GM18498 (cell line): ENCODE measurements around the gene ST6GALNAC1.

Source experiments
- ATAC-seq: cut with Tn5 transposase; IDR thresholded peaks from one replicate; pipeline ENCODE4 v1.9.1; 2021; ENCODE audit warnings: mild to moderate bottlenecking, moderate library complexity; ENCODE audit not compliant: unreplicated experiment

Gene ST6GALNAC1

GRCh38 chr17:76643553-76644148, at the start of gene ST6GALNAC1:
ST6GALNAC1 (minus strand) TSS chr17:76643757; CDS start chr17:76643638, 119 bp downstream.
- no peak for ATAC-seq

GRCh38 chr17:76691379-76692191, 48.0 kb upstream of the ST6GALNAC1 start:
- no peak for ATAC-seq

DNA sequence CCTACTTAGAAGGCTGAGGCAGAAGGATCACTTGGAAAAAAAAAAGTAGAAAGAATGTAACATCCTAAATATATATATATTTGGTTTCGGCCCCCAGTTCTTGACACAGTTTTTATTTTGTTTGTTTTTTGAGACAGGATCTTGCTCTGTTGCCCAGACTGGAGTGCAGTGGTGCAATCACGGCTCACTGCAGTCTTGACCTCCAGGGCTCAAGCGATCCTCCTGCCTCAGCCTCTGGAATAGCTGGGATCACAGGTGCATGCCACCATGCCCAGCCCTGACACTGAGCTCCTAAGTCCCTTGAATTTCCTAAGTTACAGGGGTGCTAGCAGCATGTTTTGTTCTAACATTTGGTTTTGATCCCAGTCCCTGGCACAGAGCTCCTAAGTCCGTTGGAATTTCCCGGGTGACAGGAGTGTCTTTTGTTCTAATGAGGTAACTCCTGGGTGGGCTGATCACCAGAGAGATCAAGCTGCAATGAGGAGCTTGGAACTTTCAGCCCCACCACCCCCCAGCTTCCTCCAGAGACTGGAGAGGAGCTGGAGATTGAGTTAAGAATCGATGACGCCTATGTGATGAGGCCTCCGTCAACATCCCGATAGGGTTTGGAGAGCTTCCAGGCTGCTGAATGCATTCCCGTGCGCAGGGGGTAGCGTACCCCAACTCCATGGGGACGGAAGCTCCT, 47.2 kb upstream of the ST6GALNAC1 start:
- no peak for ATAC-seq

GRCh38 chr17:76689859-76690258, 46.3 kb upstream of the ST6GALNAC1 start:
- ATAC-seq, result no peak

GRCh38 chr17:76688165-76688622, 44.6 kb upstream of the ST6GALNAC1 start:
- ATAC-seq, result no peak

DNA sequence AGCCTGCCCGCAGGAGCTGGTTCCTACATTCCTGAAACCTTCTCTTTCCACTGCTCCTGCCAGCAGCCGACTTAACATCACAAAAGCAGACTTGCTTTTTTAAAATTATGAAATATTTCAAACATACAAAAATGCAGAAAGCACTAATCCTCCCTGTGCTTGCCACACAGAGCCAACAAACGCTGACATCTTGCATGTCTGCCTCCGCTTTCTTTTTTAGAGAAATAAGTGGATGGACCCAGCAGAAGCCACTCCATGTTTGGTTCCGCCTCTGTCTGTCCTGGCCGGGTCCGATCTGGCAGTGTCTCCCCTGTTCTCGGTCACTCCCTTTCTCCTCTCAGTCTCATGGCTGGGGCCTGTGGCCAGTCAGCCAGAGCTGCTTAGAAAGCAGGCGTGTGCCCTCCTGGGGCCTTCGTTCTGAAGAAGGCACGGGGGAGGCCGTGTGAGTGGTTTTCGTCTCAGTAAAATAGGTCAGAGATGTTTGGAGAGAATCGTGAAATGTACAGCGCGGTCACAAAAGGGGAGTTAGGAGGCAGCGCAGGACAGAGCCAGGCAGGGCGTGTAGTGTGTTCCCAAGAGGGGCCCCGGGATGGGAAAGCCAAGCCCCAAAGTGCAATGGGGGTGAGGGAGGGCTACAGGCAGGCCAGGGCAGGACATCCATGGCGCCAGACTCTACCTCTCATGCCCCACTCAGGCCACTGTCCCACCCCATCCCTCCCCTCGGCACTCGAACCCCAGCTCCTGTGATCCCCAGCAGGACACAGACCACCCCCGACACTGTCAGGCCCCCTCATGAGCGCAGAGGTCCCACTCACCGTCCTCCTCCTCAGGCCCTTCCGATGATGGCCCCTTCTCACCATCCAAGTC, 44.0 kb upstream of the ST6GALNAC1 start:
- no peak for ATAC-seq

DNA sequence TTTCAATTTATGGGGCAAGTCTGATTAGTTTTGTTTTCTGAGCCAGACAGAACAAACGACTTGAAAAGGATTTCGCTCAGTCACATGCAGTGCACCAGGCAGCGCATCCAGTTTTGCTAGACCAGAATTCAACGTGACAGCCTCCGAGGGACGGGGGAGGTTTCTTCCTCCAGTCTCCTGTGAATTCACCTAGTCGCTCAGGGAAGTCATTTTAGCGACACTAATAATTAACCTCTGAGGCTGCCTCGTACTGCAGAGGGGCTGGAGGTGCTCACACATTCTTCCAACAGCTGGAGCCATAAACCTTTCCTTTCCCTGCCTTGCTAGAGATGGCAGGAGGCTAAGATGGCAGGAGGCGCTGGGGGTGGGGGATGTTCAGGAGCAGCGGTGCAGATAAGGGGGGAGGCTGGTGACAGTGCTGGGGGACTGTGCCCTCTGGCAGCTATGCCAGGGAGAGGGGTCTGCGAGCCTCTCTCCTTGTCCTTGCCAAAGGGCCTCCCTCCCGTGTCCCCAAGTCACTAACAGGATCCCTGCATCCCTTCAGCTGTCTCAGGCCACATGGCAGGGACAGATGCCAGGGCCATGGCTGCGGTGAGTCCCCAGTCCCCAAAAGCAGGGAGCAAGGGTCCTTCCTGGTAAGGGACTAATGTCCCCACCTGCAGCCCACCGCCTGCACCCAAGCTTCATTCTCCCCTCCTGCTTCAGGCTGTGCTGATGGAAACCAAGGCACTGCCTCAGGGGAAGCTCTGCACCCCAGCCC, 43.2 kb upstream of the ST6GALNAC1 start:
- ATAC-seq, result no peak

DNA sequence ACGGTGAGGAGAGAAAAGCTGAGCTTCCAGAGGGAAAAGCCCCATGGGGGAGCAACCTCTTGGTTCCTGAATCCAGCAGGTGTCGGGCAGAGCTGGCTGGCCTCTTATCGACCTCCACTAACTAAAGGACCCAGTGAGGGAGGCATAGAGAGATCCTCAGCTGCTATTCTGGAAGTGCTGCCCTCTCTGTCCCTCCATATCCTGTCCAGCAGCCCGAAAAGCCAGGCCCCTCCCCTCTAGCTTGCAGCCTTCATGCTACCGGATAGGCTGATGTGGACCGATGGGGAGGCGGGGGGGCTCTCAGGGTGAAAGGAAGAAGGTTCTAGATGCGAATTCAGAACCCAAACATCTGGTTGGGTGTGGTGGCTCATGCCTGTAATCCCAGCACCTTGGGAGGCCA, 42.3 kb upstream of the ST6GALNAC1 start:
- no peak for ATAC-seq

DNA sequence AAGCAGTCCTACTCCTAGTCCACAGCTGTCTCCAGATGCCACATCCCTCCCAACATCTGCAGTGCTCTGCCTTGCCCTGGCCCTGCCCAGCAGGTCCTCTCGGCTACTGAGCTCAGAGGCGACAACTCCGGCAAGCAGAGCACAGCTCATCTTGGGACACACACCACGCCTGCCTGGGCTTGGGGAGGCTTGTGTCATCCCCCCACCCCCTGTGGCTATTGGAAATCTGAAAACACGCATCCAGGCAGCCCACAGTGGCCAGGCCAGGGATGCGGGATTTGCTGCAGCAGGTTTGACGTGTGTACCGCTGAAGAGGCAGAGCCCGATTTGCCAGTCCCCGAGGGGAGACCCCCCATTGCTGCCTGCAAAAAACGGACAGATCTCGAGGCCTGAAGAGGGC, 41.8 kb upstream of the ST6GALNAC1 start:
- no peak for ATAC-seq

GRCh38 chr17:76684756-76685155, 41.2 kb upstream of the ST6GALNAC1 start:
- ATAC-seq, result no peak

- ATAC-seq, result no peak
These were observed 40.6 kb upstream of the ST6GALNAC1 start for GRCh38 chr17:76683921-76684745.

DNA sequence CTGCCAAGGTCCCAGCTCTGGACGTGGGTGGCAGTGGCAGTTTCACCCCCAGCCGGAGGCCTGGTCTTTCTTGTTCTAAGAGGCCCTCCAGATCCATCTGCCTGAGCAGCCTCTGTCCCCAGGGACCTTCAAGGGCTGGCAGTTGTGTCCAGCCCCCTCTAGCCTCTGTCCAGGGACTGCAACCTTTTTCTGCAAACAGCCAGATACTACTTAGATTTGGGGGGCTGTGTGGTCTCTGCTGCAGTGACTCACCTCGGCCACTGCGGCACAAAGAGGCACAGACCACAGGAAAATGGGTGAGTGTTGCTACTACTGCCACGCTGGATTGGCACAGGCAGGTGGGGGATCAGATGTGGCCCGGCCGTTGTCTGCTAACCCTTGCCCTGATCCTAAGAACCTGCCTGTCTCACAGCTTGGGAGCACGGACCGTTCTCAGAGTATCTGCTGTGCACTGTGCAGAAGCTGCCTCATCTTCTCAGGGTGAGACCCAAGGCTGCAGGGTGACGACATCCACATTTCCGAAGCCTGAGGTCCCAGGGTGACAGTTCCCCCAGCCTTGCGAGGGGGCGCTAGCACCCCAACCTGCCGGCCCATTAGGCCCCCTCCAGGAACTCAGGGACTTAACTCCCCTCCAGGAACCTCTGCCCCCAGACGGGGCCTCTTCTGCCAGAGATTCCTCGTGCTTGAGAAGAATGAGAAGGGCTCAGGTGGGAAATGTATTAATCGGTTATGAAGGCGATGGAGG, 39.6 kb upstream of the ST6GALNAC1 start:
- ATAC-seq, result no peak

DNA sequence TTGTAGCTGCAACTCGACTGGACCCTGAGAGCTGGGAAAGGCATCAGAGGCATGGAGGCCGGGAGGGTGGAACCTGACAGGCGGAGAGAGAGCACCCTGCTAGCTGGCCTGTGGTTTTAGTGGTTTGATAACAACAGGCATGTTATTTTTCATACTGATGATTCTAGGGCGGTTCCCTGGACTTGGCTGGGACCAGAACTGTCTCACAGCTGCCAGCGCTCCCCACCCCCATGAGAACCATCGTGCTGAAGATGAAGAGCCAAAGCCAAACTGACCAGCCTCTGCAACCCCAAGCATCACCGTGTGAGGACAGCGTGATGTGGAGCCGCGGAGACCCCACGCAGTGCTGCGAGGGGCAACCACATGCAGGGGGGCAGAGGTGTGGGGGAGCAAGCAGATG, 38.7 kb upstream of the ST6GALNAC1 start:
- ATAC-seq, result no peak

DNA sequence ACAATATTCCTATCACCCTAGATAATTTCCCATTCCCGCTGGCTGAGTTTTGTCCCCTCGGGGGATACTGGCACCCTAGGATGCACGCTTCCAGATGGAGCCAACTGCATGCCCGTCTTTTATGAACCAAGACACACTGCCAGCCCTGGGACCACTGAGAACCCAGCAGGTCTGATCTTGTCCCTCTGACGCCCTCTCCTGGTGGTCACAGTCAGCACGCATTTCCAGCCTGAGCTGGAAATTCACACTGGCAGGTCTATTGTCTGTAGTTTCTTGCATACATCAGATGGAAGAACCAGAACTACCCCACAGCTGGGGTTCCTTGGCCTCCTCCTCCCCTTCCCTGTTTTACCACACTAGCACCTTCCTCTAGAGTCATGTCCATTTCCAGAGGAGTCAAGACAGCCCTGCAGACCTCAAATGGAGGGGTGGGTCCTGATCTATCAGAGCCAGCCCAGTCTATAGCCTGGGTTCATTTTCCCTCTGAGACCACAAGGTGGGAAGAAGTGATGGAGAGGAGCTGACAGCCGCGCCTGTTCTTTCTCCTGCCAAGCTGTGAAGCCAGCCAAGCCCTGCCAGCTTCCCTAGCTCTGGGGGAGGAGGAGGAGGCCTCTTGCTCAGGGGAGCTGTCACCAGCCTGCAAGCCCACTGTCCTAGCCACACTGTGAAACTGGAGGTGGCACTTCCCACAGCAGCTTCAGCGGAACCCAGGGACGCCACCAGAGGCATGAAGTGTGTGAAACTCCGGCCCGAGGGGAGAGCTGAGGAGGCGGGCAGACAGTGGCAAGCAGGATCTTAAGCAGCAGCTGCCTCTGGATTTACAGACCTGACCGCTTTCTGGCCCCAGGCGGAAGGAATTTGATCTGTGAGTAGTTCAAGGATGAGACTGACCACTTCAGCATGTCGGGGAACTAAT, 37.9 kb upstream of the ST6GALNAC1 start:
- no peak for ATAC-seq

DNA sequence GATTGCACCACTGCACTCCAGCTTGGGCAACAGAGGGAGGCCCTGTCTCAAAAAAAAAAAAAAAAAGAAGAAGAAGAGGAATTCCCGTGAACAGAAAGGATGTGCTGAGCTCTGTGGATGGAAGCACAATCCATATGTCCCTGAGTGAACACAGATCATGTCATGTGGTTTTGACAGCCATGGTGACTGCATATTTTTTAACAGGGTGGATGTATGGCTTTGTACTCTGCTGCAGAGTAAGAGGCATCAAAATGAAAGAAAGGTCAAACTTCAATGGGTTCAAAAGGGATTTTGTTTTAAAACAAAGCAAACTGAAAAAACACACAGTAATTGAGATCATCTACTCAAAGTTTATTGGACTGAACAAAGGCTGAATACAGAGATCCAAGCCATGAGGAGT, 35.7 kb upstream of the ST6GALNAC1 start:
- no peak for ATAC-seq

- ATAC-seq, result no peak
These were observed 34.8 kb upstream of the ST6GALNAC1 start for GRCh38 chr17:76678330-76678729.

- no peak for ATAC-seq
These were observed 33.8 kb upstream of the ST6GALNAC1 start for GRCh38 chr17:76677406-76677805.

DNA sequence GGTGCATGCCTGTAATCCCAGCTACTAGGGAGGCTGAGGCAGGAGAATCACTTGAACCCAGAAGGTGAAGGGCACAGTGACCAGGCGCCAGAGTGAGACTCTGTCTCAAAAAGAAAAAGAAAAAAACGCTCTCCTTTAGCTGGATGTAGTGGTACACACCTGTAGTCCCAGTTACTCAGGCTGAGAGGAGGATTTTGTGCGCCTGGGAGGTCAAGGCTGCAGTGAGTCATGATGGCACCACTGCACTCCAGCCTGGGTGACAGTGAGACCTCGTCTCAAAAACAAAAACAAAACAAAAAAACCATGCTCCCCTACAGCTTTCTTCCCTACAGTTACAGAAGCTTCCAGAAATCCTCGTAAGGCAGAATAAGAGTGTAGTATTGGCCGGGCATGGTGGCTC, 33.1 kb upstream of the ST6GALNAC1 start:
- ATAC-seq, result no peak
